Measurements from ENCODE around the gene VAX1. TPM values are rescaled to one million over a fixed set of nuclear protein-coding genes. Genes with fewer than 3 reads are reported as not detected.

VAX1 gene
- total RNA-seq, 1 experiment from 2014 or later: not detected

DNA sequence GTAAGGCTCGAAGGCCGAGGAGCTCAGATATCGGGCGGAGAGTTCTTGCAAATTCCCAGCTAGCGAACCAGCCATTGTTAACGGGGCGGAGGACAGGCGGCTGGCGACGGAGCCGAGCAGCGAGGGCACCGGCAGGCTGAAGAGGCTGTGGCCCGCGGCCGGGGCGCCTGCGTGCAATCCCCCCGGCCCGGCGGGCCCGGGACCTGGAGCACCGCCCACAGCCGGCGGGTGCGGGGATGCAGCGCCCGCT, 4.1 kb downstream of the VAX1 start (continued):
- TF ChIP-seq MAX (IDR thresholded peaks at IDR 0.05) (no peak), ZFX (IDR thresholded peaks at IDR 0.05) (no peak), YY1 (IDR thresholded peaks at IDR 0.05; ENCODE audit: extremely low read depth, insufficient replicate concordance, low read depth, low read length) (no peak), CBX3 (IDR thresholded peaks at IDR 0.05; ENCODE audit: low read depth) (no peak), CEBPB (IDR thresholded peaks at IDR 0.05; ENCODE audit: low read depth) (no peak), RAD21 (IDR thresholded peaks at IDR 0.05; ENCODE audit: low read depth) (no peak)
- TF ChIP-seq, protein P1, sequence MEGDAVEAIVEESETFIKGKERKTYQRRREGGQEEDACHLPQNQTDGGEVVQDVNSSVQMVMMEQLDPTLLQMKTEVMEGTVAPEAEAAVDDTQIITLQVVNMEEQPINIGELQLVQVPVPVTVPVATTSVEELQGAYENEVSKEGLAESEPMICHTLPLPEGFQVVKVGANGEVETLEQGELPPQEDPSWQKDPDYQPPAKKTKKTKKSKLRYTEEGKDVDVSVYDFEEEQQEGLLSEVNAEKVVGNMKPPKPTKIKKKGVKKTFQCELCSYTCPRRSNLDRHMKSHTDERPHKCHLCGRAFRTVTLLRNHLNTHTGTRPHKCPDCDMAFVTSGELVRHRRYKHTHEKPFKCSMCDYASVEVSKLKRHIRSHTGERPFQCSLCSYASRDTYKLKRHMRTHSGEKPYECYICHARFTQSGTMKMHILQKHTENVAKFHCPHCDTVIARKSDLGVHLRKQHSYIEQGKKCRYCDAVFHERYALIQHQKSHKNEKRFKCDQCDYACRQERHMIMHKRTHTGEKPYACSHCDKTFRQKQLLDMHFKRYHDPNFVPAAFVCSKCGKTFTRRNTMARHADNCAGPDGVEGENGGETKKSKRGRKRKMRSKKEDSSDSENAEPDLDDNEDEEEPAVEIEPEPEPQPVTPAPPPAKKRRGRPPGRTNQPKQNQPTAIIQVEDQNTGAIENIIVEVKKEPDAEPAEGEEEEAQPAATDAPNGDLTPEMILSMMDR (IDR thresholded peaks at IDR 0.05 in 2 of 3, conservative IDR thresholded peaks at IDR 0.05 in 1 of 3; ENCODE audit: borderline replicate concordance in 1 of 3, insufficient read depth in 1 of 3, low read depth in 2 of 3, low read length in 2 of 3): no peak
- TF ChIP-seq, protein P2, sequence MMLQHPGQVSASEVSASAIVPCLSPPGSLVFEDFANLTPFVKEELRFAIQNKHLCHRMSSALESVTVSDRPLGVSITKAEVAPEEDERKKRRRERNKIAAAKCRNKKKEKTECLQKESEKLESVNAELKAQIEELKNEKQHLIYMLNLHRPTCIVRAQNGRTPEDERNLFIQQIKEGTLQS (IDR thresholded peaks at IDR 0.05): no peak

GRCh38 chr10:117133273-117134055, 4.6 kb downstream of the VAX1 start:
- TF ChIP-seq POLR2AphosphoS5 (IDR thresholded peaks at IDR 0.05; ENCODE audit: low read depth, low read length) (no peak), SIN3A (IDR thresholded peaks at IDR 0.05; ENCODE audit: low read depth) (no peak), ZBTB33 (IDR thresholded peaks at IDR 0.05; ENCODE audit: extremely low read depth, insufficient replicate concordance, low read length) (no peak), FOSL1 (IDR thresholded peaks at IDR 0.05; ENCODE audit: low read depth) (no peak)
- Histone ChIP-seq H3K79me2 (ENCODE audit: insufficient read depth, low read length) (no peaks in the 10 kb centered on the region), H4K20me1 (ENCODE audit: insufficient read depth) (no peaks in the 10 kb centered on the region), H3K9me2 (ENCODE audit: insufficient read depth) (no peaks in the 10 kb centered on the region), H3K36me3 (ENCODE audit: control insufficient read depth in 1 of 2, insufficient read depth in 2 of 2, low read length in 2 of 2) (no peaks in the 10 kb centered on the region), H3K27ac (ENCODE audit: low read depth, low read length) (no peak overlapping the region), H2AFZ (ENCODE audit: low read depth, low read length, poor library complexity, severe bottlenecking) (no peak overlapping the region), H3K4me2 (ENCODE audit: low read length) (no peak overlapping the region), H3K4me1 (ENCODE audit: control insufficient read depth in 1 of 2, insufficient read depth in 2 of 2, low read length in 2 of 2) (0 out of 4 replicates have a peak, but pooled peaks cover 0 to 4% of the 10 kb centered on the region in 2 experiments), H3K9me3 (ENCODE audit: control insufficient read depth in 1 of 2, insufficient read depth in 1 of 2, low read depth in 1 of 2, low read length in 2 of 2) (no peaks in the 10 kb centered on the region), H3K4me3 (replicated peaks in 1 of 2; ENCODE audit: low read depth in 1 of 2, low read length in 2 of 2) (no peak overlapping the region), H3K9ac (ENCODE audit: low read length) (no peak overlapping the region), H3K27me3 (ENCODE audit: insufficient read depth, low read length) (no peaks in the 10 kb centered on the region)
- BruUV-seq (replicated peaks): no TSS peak
- ChIA-PET POLR2A (no interaction called here), RAD21 (ENCODE audit: low non-redundant PET in 1 of 2, low total read pairs in 2 of 2, uncharacterized antibody in 2 of 2, unreplicated experiment in 2 of 2) (no interaction called here), CTCF (no interaction called here)
- ATAC-seq: no peak
- DNase-seq (ENCODE audit: low read depth, low spot score): no peak
- intact Hi-C loops (cut with micrococcal nuclease): no loop called here

Measured in HCT116 (cell line).